Natural killer cell treated with Interleukin-12 subunit alpha and Interleukin-12 subunit beta and Interleukin-15 and Interleukin-18, amount 100 ng/mL, for 72 hours (primary cell): ENCODE data around the gene ZNF532. TPM values are rescaled to one million over a fixed set of nuclear protein-coding genes. Genes with fewer than 3 reads are reported as not detected.

Source experiments
- ATAC-seq, 2 donors: fragments of 150-1000 bp; cut with Tn5 transposase in 1 of 2; sonication (Bioruptor Pico), chemical (Tn5 transposase) in 1 of 2; 2 replicates each; pipeline ENCODE4 v1.10.0; 2021
- DNase-seq: peaks from one replicate; pipeline ENCODE4 v3.0.0; 2022; ENCODE audit warnings: low spot score
- H3K27ac Mint-ChIP-seq, 2 donors: 1 replicate in 1 of 2; 2 replicates in 1 of 2; pipeline ENCODE4 v1.8.0; 2022; ENCODE audit warnings: mixed read lengths in 2 of 2, mild to moderate bottlenecking in 1 of 2, moderate library complexity in 1 of 2
- H3K27me3 Mint-ChIP-seq, 2 donors: 1 replicate in 1 of 2; 2 replicates in 1 of 2; pipeline ENCODE4 v1.8.0; 2022; ENCODE audit warnings: mixed read lengths in 2 of 2
- H3K36me3 Mint-ChIP-seq: one replicate; pipeline ENCODE4 v1.8.0; 2022; ENCODE audit warnings: mixed read lengths
- H3K4me1 Mint-ChIP-seq, 2 donors: 1 replicate in 1 of 2; 2 replicates in 1 of 2; pipeline ENCODE4 v1.8.0; 2022; ENCODE audit warnings: low read depth in 2 of 2, mixed read lengths in 2 of 2, mild to moderate bottlenecking in 1 of 2
- H3K4me3 Mint-ChIP-seq: one replicate; pipeline ENCODE4 v1.8.0; 2022; ENCODE audit warnings: mixed read lengths
- H3K9me3 Mint-ChIP-seq: 2 replicates; pipeline ENCODE4 v1.8.0; 2022; ENCODE audit warnings: mixed read lengths
- total RNA-seq, 2 donors: library from RNA; stranded (reverse); gene quantifications; one replicate each; pipeline ENCODE4 v1.2.3, GENCODE V29; 2022

The ZNF532 gene
- total RNA-seq, 2 donors from 2014 or later, result 3.3 to 19.3 TPM

DNA sequence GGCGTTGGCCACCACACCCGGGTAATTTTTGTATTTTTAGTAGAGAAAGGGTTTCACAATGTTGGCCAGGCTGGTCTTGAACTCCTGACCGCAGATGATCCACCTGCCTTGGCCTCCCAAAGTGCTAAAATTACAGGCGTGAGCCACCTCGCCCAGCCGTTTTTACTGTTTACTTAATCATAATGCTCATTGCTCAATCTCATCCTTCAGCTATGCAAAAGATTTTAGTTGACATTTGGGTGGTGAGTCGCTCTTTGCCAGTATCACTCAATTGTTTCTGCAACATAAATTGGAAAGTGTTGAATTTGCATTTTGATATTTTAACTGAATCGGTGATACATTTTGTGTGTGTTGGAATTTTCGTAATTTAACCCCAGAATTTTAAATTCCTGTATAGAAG, 7.8 kb upstream of the ZNF532 start:
- peaks cover 25 to 28% of the 10 kb centered on the region in 2 donors for H3K27me3 Mint-ChIP-seq
- H3K27ac Mint-ChIP-seq, result no peak overlapping the region
- H3K4me3 Mint-ChIP-seq, result no peak overlapping the region
- ATAC-seq (no peak), DNase-seq (no peak)
- H3K4me1 Mint-ChIP-seq, result no peaks in the 10 kb centered on the region
- no peaks in the 10 kb centered on the region for H3K36me3 Mint-ChIP-seq
- no peaks in the 10 kb centered on the region for H3K9me3 Mint-ChIP-seq

DNA sequence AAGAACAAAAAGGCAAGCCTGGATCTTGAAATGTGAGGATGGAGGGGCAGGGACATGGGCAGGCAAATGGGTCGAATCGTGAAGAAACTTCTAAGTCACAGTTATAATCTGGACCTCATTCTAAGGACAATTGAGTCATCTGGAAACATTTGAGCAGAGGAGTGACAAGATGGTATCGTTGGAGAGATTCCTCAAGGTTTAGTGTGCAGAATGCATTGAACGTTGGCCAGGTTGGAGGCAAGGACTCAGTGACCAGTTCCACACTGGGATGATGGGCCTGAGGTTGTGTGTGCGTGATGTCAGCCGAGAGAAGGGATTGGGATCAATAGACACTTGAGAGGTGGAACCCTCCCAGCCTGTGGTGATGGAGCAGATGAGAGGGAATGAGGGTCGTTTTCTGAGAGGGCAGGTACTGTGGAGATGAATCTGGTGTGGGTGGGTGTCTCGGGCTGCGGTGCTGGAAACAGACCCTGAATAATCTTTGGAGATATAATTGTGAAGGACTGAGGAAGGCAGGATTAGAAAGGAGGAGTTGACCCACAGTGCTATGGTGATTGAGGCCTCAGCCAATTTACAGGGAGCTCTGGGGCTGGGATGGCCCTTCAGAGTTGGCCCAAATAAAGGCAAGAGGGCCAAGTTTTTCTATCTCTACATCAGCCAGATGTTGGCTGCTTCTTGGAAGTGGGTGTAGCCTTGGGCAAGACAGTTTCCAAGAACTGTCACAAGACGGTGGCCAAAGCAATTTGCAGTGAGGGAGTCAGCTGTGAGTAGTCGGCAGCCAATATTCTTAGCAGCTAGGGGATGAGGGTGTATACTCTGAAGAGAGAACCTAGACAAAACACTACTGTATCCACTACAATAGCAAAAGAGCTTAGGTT, 5.8 kb upstream of the ZNF532 start:
- DNase-seq (no peak), ATAC-seq (peak in 1 of 2 donors; percentile 7)
- no peaks in the 10 kb centered on the region for H3K36me3 Mint-ChIP-seq
- no peak overlapping the region for H3K27ac Mint-ChIP-seq
- no peaks in the 10 kb centered on the region for H3K9me3 Mint-ChIP-seq
- no peak overlapping the region for H3K4me3 Mint-ChIP-seq
- peaks cover 4 to 7% of the 10 kb centered on the region in 2 donors for H3K4me1 Mint-ChIP-seq
- peaks cover 19 to 23% of the 10 kb centered on the region in 2 donors for H3K27me3 Mint-ChIP-seq

DNA sequence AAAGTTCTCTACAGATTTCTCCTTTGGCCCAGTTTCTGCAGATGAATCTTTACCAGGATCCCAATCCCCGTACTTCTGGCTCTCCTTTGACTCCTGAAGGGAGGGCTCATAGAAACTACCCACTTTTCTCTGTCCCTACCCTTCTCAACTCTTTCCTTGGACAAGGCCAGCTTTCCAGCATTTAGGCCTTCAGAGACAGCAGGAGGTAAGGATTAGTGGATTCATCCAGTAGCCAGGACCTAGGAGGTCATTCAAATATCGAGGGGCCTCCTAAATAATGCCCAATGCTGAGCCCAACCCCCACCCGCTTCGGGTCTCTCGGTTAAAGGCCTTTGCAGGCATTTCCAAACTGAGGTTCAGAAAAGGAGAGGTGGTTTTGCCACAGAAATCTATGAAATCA, 4.8 kb upstream of the ZNF532 start:
- Mint-ChIP-seq H3K36me3 (no peaks in the 10 kb centered on the region), H3K27me3 (peaks cover 18 to 30% of the 10 kb centered on the region in 2 donors), H3K4me3 (no peak overlapping the region), H3K4me1 (peaks cover 4 to 7% of the 10 kb centered on the region in 2 donors), H3K27ac (no peak overlapping the region), H3K9me3 (no peaks in the 10 kb centered on the region)
- no peak for ATAC-seq
- no peak for DNase-seq

DNA sequence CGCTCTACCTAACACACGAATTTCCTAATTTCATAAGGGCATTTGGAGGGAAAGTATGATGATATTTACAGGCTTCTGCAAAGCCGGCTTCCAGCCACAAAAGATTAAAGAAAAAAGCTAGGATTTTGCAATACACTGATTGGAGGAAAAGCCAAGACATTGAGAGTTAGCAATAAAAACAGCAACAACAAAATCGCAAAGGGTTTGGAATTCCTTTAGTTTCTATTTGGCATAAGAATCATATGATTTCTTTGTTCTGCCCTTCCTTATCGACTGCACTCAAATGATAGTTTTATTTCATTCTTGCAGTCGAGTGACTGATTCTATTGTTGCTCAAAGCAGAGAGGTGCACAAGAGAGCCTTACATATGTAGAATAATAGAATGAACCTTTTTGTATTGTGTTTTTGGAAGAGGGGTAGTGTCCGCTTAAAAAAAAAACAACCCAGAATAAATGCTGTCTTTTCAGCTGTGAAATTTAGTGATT, 3.9 kb upstream of the ZNF532 start:
- H3K27me3 Mint-ChIP-seq, result peaks cover 18 to 32% of the 10 kb centered on the region in 2 donors
- no peaks in the 10 kb centered on the region for H3K36me3 Mint-ChIP-seq
- no peak for ATAC-seq
- no peak for DNase-seq
- peaks cover 4 to 7% of the 10 kb centered on the region in 2 donors for H3K4me1 Mint-ChIP-seq
- no peaks in the 10 kb centered on the region for H3K9me3 Mint-ChIP-seq
- H3K27ac Mint-ChIP-seq, result no peak overlapping the region
- H3K4me3 Mint-ChIP-seq, result no peak overlapping the region

DNA sequence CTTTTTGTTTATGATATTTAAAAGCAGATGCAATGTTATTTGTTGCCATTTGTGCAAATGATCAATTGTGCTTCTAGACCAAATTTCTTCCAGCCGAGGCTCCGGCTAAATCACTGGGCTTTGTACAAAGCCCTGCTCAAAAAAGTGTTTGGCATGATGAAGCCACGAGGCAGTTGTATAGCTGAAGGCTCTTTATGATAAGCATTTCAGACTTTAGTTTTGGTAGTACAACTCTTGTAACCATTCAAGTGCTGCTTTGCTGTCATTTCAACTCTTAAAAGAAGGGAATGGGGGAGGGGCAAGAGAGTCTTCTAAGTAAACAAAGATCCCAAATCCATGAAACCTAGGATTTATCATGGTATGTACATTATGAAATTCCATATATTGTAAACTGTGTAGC, 3.3 kb upstream of the ZNF532 start:
- ATAC-seq (no peak), DNase-seq (no peak)
- H3K36me3 Mint-ChIP-seq, result no peaks in the 10 kb centered on the region
- H3K4me3 Mint-ChIP-seq, result no peak overlapping the region
- no peaks in the 10 kb centered on the region for H3K9me3 Mint-ChIP-seq
- no peak overlapping the region for H3K27ac Mint-ChIP-seq
- H3K27me3 Mint-ChIP-seq, result peaks cover 18 to 37% of the 10 kb centered on the region in 2 donors
- peaks cover 4 to 7% of the 10 kb centered on the region in 2 donors for H3K4me1 Mint-ChIP-seq

DNA sequence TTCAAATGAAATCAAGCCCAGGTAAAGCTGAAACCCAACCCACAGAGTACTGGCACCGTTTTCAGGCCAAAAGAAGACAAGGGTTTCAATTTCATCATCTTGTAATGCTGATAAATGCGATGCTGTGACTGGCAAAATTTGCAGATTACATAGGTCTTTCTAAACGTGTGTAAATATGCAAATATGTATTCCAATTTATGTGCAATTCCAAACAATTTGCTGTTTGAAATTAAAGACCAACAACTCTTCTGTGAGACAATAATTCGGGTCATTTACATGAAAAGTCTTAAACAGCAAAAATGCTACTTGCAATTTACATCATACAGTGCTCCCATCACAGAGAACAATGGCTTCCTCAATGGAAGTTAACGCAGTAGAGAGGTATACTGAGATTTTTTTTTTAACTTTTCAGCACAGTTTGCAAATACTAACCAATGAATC, 2.8 kb upstream of the ZNF532 start:
- H3K36me3 Mint-ChIP-seq, result no peaks in the 10 kb centered on the region
- H3K27ac Mint-ChIP-seq, result no peak overlapping the region
- ATAC-seq, result no peak
- no peaks in the 10 kb centered on the region for H3K9me3 Mint-ChIP-seq
- H3K27me3 Mint-ChIP-seq, result peaks cover 18 to 37% of the 10 kb centered on the region in 2 donors
- peaks cover 4 to 7% of the 10 kb centered on the region in 2 donors for H3K4me1 Mint-ChIP-seq
- no peak for DNase-seq
- H3K4me3 Mint-ChIP-seq, result no peak overlapping the region

DNA sequence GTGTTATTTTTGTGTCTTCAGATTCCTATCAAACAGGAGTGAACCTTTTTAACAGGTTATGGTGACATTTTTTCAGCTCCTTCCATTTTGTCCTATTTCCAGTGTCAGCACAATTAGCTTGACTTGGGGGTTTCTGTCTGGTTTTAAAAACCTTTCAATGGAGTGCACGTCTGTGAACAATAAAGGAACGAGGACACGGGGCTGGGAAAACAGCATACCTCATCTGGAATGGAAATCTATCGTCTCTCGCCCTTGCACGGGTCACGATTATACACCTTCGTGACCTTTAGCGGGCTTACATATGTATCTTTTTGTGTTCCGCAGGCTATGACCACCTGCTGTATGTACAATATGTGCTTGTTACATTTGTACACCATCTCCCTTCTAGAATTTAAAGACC, 2.3 kb upstream of the ZNF532 start:
- Mint-ChIP-seq H3K27me3 (peaks cover 18 to 37% of the 10 kb centered on the region in 2 donors), H3K27ac (peak overlapping the region in 1 of 2 donors; percentile 84), H3K4me1 (peaks cover 4 to 7% of the 10 kb centered on the region in 2 donors), H3K4me3 (peak overlapping the region; percentile 72), H3K9me3 (no peaks in the 10 kb centered on the region), H3K36me3 (no peaks in the 10 kb centered on the region)
- ATAC-seq, result no peak
- no peak for DNase-seq

DNA sequence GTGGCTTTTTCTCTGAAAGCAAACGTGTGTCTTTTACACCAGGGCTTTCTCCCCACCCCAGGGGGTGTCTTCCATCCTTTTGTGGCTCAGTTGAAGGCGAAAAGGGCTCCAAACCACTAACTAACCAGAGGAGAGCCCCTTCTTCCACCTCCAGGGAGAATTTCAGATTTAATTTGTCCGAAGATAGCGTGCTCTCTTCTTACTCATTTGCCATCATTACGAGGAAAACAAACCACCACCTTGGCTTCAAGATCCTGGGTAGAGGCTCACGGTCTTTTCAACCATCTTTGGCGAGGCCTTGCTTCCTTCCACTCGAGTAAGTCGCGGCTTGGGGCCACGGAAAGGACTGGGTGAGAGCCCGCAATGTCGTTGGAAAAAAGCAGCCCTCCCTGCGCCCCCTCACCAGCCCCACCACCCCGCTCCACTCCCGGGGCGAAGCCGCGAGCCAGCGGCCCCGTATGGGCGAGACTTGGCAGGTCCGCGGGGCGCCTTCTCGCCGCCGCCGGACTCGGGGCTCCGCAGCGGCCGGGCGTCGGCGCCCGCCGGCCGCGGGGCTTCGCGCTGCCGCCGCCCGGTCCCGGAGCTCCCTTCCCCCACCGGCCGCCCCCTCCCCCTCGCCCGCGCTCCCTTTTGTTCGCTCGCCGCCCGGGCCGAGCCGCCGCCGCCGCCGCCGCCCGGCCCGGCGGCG, 1.7 kb upstream of the ZNF532 start:
- Mint-ChIP-seq H3K27me3 (peaks cover 22 to 40% of the 10 kb centered on the region in 2 donors), H3K4me1 (peaks cover 4 to 7% of the 10 kb centered on the region in 2 donors), H3K36me3 (peaks cover 3% of the 10 kb centered on the region), H3K4me3 (peak overlapping the region; percentile 72), H3K27ac (peak overlapping the region in 1 of 2 donors; percentile 84), H3K9me3 (no peaks in the 10 kb centered on the region)
- no peak for DNase-seq
- peak; percentile 43 to 53 for ATAC-seq

DNA sequence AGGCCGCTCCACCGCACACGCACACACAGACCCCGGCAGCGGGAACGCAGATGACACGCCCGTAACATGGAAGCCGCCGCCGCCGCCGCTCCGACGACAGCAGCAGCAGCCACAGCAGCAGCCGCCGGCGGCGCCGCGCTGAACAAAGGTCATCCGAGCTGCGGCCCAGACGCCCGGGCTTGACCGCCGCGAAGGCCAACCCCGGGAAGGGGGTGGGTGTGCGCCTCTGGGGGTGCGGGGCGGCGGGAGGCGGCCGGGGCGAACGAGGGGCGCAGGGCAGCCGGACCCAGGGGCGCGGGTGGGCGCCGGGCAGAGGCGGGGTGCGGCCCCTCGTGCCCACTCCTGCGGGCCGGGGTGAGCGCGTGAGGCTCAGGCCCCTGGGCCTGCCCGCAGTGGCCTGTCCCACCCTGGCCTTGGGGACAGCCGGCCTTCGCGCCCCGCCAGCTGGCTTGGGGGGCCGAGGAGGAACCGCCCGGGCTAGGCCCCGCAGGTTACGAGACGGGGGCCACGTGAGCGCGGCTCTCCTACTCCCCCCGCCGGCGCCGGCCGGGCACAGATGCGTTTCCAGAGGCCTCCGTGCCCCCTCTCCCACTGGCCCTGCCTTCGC, 1.0 kb upstream of the ZNF532 start:
- ATAC-seq, result peak; percentile 62 to 73
- H3K27ac Mint-ChIP-seq, result no peak overlapping the region
- H3K36me3 Mint-ChIP-seq, result peaks cover 9% of the 10 kb centered on the region
- H3K9me3 Mint-ChIP-seq, result no peaks in the 10 kb centered on the region
- no peak for DNase-seq
- peaks cover 20 to 35% of the 10 kb centered on the region in 2 donors for H3K27me3 Mint-ChIP-seq
- peak overlapping the region; percentile 48 for H3K4me3 Mint-ChIP-seq
- H3K4me1 Mint-ChIP-seq, result peaks cover 4 to 7% of the 10 kb centered on the region in 2 donors

DNA sequence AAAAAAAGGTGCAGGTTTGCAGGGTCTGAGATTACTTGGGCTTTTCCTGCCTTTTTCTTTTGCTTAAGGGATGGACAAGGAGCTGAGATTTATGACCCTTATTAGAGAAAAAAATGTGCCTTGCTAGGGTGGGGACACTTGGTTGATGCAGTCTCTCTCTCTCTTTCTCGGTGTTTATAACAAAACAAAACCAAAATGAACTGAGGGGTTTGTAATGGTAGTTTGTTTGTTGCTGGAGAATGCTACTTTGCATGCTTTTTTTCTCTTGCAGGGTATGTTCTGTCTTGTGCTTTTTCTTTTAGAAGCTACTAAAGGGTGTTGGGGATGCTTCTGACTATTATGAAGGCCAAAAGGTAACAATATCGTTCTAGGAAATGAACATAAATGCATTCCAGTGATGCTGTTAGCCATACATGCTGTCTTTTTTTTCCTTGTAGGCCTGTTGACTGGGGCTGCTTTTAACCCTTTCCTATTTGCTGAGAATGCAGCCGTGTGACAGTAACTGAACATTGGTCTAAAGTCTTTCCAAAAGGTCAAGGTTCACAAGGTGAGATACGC, 435 bp downstream of the ZNF532 start:
- Mint-ChIP-seq H3K36me3 (peaks cover 18% of the 10 kb centered on the region), H3K27me3 (peaks cover 25 to 41% of the 10 kb centered on the region in 2 donors), H3K4me1 (peaks cover 4 to 7% of the 10 kb centered on the region in 2 donors), H3K27ac (peak overlapping the region in 1 of 2 donors; percentile 42), H3K9me3 (no peaks in the 10 kb centered on the region), H3K4me3 (peak overlapping the region; percentile 16)
- DNase-seq (no peak), ATAC-seq (no peak)

DNA sequence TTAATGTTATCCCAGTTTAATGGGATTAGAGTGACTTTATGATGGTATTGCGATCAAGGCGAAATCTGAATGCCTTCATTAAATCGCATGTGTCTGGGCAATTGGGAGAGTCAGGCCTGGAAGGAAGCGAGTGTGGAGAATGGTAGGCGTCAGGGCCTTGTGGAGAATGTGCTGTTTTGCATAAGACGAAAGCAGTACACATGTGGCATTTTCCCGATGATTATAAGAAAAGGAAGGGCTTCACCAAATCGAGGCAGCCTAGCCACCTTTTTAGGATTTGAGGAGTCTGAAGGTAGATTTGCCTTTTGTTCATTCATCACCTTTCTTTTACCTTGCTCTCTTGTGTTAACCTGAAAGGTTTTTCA, 1.0 kb downstream of the ZNF532 start:
- Mint-ChIP-seq H3K27ac (no peak overlapping the region), H3K9me3 (no peaks in the 10 kb centered on the region), H3K4me1 (peaks cover 4 to 7% of the 10 kb centered on the region in 2 donors), H3K4me3 (no peak overlapping the region), H3K36me3 (peaks cover 18% of the 10 kb centered on the region), H3K27me3 (peaks cover 23 to 45% of the 10 kb centered on the region in 2 donors)
- ATAC-seq (no peak), DNase-seq (no peak)

DNA sequence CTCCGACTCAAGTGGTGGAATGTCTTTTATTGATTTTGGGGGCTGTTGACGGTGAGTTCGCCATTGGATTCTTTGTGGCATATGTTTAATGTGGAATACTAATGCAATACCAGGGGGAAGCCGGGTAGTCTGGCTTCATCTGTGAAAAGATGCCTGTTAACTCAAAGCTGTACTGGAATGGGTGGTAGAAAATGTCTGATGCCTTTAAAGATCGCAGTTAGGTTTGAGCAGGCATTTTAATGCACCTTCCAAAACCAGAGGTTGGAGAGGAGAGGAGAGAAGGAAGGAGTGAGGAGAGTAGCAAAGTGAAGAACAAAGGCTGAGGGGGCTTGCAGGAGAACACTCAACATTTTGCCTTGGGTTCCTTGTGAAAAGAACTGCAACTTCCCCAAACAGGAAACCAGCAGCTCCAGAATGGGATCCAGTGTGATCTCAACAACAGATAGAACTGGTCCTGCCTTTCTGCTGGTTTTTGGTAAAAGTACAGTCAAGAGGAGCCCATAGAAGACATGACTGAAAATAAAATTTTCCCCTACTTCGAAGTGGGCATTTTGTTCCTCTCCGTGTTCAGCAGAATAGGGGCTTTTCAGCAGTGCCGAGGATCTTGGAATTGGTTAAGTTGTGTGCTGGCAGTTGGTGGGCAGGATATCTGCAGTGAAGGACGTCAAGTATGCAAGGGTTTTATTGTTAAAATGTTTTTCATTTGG, 1.5 kb downstream of the ZNF532 start:
- peaks cover 4 to 7% of the 10 kb centered on the region in 2 donors for H3K4me1 Mint-ChIP-seq
- H3K27me3 Mint-ChIP-seq, result peaks cover 18 to 44% of the 10 kb centered on the region in 2 donors
- H3K4me3 Mint-ChIP-seq, result no peak overlapping the region
- H3K36me3 Mint-ChIP-seq, result peaks cover 18% of the 10 kb centered on the region
- ATAC-seq, result no peak
- no peak for DNase-seq
- no peaks in the 10 kb centered on the region for H3K9me3 Mint-ChIP-seq
- H3K27ac Mint-ChIP-seq, result no peak overlapping the region

DNA sequence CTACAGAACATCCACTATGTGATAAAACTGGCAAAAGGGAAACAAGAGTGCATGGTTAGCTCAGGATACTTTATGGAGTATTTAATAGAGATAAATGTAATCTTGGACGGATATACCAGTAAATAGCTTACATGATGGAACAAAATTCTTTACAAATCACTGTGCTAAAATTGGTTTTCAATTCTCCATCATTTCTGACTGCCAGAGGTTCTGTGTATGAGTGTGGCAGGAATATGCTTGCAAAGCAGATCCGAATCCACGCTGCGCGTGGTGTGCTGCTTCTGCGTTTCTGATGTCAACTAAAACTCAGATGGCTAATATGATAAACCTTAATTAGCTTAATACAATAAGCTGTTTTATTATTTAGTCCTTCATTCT, 2.1 kb downstream of the ZNF532 start:
- Mint-ChIP-seq H3K36me3 (peaks cover 18% of the 10 kb centered on the region), H3K4me3 (no peak overlapping the region), H3K27me3 (peaks cover 16 to 47% of the 10 kb centered on the region in 2 donors), H3K4me1 (peaks cover 4 to 7% of the 10 kb centered on the region in 2 donors), H3K27ac (no peak overlapping the region), H3K9me3 (no peaks in the 10 kb centered on the region)
- ATAC-seq (no peak), DNase-seq (no peak)
